GM19324 (cell line): Measurements from ENCODE around the gene FHIP2A.
"Not testable (repeated sequence)": the region's sequence is repeated elsewhere in the genome, so short reads cannot be mapped to it uniquely, and the experiment has no call there.

ENCODE experiments used
- ATAC-seq: cut with Tn5 transposase; IDR thresholded peaks from one replicate; pipeline ENCODE4 v1.9.1; 2021; ENCODE audit warnings: mild to moderate bottlenecking, moderate library complexity; ENCODE audit not compliant: unreplicated experiment, low FRiP score

FHIP2A gene, protein sequence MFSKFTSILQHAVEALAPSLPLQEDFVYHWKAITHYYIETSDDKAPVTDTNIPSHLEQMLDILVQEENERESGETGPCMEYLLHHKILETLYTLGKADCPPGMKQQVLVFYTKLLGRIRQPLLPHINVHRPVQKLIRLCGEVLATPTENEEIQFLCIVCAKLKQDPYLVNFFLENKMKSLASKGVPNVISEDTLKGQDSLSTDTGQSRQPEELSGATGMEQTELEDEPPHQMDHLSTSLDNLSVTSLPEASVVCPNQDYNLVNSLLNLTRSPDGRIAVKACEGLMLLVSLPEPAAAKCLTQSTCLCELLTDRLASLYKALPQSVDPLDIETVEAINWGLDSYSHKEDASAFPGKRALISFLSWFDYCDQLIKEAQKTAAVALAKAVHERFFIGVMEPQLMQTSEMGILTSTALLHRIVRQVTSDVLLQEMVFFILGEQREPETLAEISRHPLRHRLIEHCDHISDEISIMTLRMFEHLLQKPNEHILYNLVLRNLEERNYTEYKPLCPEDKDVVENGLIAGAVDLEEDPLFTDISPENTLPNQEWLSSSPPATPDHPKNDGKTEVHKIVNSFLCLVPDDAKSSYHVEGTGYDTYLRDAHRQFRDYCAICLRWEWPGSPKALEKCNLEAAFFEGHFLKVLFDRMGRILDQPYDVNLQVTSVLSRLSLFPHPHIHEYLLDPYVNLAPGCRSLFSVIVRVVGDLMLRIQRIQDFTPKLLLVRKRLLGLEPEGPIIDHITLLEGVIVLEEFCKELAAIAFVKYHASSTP

GRCh38 chr10:114821293-114821914, at the start of gene FHIP2A:
Gene FHIP2A (plus strand): TSS chr10:114821780. CDS start chr10:114822079, 299 bp downstream.
- ATAC-seq = peak; percentile 90

GRCh38 chr10:114772496-114773196, 48.9 kb upstream of the FHIP2A start:
- ATAC-seq = no peak

- ATAC-seq = no peak
Measured at GRCh38 chr10:114773197-114773532, 48.4 kb upstream of the FHIP2A start.

DNA sequence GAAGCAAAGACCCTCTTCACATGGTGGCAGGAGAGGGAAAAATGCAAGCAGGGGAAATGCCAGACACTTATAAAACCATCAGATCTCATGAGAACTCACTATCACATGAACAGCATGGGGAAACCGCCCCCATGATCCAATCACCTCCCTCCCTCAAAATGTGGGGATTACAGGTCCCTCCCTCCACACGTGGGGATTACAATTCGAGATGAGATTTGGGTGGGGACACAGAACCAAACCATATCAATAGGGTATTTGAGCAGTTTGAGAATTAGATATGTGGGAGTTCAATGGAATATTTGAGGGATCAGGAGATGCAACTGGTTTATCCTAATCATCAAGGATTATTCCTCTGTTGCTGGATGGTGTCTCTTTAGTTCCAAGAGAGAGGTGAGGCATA, 46.5 kb upstream of the FHIP2A start:
- ATAC-seq = not testable (repeated sequence)

- no peak for ATAC-seq
Measured at GRCh38 chr10:114777415-114777814, 44.2 kb upstream of the FHIP2A start.

DNA sequence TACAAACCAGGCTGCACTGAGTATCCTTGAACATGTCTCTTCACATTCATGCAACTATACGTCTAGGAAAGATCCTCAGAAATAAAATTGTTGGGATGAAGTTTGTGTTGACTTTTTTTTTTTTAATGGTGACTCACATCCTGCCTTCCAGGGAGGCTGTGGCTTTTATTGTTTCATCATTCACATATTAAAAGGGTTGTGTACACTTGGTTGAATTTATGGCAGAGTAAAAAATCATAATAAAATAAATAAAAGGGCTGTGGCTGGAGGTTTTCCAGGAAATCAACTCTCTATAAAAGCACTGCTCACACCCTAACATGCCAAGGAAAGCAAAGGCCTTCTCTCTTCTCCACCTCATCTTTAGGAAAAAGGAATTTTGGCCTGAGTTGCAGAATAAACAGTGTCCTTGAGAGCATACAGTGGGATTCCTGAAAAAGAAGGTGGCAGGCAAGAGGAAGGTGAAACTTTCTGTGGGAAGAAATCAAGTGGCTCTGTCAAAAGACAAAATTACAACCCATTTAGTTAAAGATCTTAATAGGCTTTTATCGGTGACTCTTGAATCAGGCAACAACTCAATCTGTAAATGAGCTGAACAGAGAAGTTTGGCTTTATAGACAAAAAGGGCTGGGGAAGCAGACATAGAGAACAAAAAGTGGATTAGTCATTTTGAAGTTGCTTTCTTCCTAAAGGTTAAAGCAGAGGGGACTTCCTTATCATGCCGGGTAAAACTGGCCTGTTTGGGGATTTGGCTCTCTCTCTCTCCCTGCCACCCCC, 41.6 kb upstream of the FHIP2A start:
- ATAC-seq = no peak

DNA sequence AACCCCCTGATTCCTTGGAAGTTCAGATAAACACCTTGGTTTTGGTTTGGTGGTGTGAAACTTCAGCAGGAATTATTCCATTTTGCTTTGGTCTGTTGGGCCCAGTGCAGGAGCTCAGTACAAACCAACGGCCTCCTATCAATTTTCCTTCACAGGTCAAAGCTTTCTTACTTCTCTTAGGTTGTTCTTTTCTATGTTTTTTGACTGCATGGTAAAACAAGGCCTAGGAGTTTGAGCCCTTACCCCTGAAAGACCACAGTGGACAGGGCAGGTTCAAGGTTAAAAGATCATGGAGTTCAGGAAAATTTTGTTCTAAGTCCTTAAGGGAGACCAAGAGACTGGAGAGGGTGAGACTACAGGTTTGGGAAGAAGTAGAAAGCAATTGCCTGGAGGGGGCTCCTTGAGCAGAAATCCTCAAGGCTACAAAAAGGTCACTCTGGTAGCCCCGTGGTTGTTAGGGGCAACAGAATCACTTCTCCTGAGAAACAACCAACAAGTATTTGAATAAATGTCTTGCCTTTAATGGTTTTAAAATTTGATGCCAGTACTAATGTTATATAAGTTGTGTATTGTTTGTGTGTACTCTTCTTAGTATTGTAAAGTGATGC, 40.9 kb upstream of the FHIP2A start:
- no peak for ATAC-seq

DNA sequence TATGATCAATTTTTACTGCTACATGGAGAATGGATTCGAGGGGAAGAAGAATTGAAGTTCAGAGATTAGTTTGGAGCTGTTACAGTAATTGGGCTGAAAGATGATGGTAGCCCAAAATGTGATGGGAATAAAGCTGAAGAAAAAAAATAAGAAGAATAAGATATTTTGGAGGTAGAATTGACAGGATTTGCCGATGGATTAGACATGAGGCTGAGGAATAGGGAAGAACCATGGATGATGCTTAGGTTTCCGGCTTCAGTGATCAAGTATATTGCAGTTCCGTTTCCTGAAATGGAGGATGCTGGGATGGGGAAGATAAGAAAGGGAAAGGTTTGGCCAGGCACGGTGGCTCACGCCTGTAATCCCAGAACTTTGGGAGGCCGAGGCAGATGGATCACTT, 38.9 kb upstream of the FHIP2A start:
- no peak for ATAC-seq

GRCh38 chr10:114783686-114784085, 37.9 kb upstream of the FHIP2A start:
- ATAC-seq = no peak

DNA sequence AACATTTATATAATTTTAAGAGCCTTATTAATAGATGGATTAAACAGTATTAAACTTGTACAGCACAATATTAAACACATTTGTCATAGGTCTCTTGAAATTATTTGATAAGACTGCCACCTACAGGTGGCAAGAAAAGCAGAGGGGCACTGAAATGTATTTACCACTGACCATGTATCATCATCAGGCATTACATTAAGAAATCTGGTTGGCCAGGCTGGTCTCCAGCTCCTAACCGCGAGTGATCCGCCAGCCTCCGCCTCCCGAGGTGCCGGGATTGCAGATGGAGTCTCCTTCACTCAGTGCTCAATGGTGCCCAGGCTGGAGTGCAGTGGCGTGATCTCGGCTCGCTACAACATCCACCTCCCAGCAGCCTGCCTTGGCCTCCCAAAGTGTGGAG, 35.1 kb upstream of the FHIP2A start:
- ATAC-seq = not testable (repeated sequence)

GRCh38 chr10:114787131-114787530, 34.4 kb upstream of the FHIP2A start:
- ATAC-seq = not testable (repeated sequence)

- ATAC-seq = no peak
Measured at GRCh38 chr10:114791768-114792167, 29.8 kb upstream of the FHIP2A start.

- no peak for ATAC-seq
Measured at GRCh38 chr10:114795039-114795438, 26.5 kb upstream of the FHIP2A start.

- no peak for ATAC-seq
Measured at GRCh38 chr10:114800361-114800760, 21.2 kb upstream of the FHIP2A start.

DNA sequence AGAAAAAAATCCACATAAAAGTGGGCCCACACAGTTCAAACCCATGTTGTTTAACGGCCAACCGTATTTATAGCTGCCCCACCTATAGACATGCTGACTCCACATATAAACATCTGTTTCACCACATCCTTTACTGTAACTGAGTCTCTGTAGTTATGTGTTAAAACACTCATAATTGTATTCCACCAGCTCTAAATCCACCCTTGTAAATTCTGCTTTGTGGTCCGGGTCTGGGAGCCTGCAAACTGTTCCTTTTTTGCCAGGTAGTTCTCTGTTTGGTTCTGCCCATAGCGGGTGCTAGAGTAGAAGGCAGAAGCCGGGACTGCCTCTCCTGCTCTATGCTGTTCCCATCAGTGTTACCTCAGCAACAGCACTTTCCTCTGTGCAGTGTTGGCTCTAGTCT, 20.2 kb upstream of the FHIP2A start:
- ATAC-seq = no peak

DNA sequence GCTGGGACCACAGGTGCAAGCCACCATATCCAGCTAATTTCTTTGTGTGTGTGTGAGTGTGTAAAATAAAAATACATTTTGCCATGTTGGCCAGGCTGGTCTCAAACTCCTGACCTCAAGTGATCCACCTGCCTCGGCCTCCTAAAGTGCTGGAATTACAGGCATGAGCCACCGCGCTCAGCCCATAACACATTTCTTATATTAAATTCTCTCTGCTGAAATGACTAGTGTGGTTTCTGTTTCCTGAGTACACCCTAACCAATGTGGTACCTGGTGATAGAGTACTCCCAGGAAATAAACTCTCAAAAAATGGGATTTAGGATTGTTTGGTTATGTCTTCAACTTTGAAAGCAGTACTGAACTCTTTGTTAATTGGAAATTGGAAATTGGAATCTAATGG, 19.4 kb upstream of the FHIP2A start:
- ATAC-seq = no peak

DNA sequence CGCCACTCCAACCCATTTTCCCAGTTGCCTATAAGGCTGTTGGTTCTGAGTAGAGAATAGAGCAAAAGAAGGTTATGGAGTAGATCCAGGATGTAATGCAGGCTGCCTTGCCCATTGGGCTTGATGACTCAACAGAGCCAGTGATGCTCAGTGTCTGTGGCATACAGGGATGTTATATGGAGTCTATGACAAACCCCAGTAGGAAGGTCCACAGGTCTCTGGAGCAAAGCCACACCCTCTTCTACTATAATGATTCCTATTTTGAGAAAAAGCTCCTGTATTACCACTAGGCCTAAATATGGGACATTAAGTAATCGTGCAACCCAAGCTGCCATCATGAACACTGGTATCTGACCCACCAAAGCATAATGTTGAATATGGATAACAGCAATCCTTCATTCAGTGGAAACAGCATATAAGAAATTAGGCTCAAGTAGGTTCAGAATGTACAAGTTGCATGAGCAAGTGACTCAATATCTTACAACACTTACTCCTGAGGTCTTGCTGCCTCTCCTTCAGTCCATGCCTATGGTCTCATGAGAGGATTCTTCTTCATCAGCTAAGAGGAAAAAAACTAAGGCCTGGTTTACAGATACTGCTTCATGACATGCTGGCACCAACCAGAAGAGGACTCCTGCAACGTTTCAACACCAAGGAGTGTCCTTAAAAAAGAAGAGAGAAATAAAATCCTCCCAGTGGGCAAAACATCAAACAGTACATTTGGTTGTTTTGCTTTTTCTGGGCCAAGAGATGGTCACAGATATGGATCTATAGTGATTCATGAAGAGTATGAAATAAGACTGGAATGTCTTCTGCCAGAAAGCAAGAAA, 14.8 kb upstream of the FHIP2A start:
- ATAC-seq = no peak

DNA sequence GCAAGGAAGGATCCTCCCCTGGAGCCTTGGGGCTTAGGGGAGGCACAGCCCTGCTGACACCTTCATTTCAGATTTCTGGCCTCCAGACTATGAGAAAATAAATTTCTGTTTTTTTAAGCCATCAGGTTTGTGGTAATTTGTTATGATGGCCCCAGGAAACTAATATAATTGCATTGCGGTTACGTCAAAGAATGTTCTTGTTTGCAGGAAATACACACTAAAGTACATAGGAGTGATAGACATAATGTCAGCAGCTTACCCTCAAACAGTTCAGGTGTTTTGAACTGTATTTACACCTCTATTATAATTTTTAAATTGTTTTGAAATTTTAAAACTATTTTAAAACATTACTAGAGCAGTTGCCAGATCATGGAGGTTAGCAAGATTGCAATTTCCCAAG, 12.6 kb upstream of the FHIP2A start:
- ATAC-seq = no peak

- ATAC-seq = peak; percentile 97
Measured at GRCh38 chr10:114810926-114811325, 10.7 kb upstream of the FHIP2A start.
